Keratinocyte (primary cell): Measurements from ENCODE around the gene UPK3A. TPM values are rescaled to one million over a fixed set of nuclear protein-coding genes. Genes with fewer than 3 reads are reported as not detected.
A peak's percentile ranks its signal among the peaks of the same experiment; 100 is the strongest.

Experiments used
- DNase-seq: peaks from one replicate; pipeline ENCODE4 v3.0.0-alpha.2; 2011; ENCODE audit warnings: low read depth, missing footprints, low spot score
- FAIRE-seq: peaks from 2 replicates; lab custom pipeline; 2011; peaks lifted over from hg19 to GRCh38; lab: Jason Lieb, UNC
- H2AFZ ChIP-seq: 2 replicates; pipeline ENCODE4 v1.6.0; 2012; ENCODE audit warnings: low read length, control low read depth, inconsistent platforms; ENCODE audit not compliant: control insufficient read depth
- H3K27ac ChIP-seq: 2 replicates; pipeline ENCODE4 v1.5.1; 2011; ENCODE audit warnings: low read length; ENCODE audit not compliant: control insufficient read depth, insufficient read depth
- H3K27me3 ChIP-seq: 3 replicates; pipeline ENCODE4 v1.6.0; 2011; ENCODE audit warnings: low read length; ENCODE audit not compliant: control insufficient read depth, insufficient read depth; ENCODE audit errors: extremely low read depth
- H3K36me3 ChIP-seq, 2 experiments: 2 replicates in 1 of 2; 3 replicates in 1 of 2; pipeline ENCODE4 v1.5.1; 2011; ENCODE audit warnings: low read length in 2 of 2, mild to moderate bottlenecking in 1 of 2; ENCODE audit not compliant: control insufficient read depth in 2 of 2, insufficient read depth in 2 of 2; ENCODE audit errors: extremely low read depth in 1 of 2
- H3K4me1 ChIP-seq: 3 replicates; pipeline ENCODE4 v1.5.1; 2011; ENCODE audit warnings: low read length; ENCODE audit not compliant: control insufficient read depth, insufficient read depth; ENCODE audit errors: extremely low read depth
- H3K4me2 ChIP-seq: 3 replicates; pipeline ENCODE4 v1.6.0; 2011; ENCODE audit warnings: low read depth, low read length; ENCODE audit not compliant: control insufficient read depth, insufficient read depth; ENCODE audit errors: extremely low read depth
- H3K4me3 ChIP-seq, 3 experiments: fragments of 200-600 bp in 1 of 3; sonication (generic) in 1 of 3; 2 replicates in 2 of 3; 3 replicates in 1 of 3; pipeline ENCODE4 v1.5.1; 2011 to 2016; ENCODE audit warnings: low read length in 3 of 3, mild to moderate bottlenecking in 3 of 3, control low read depth in 2 of 3, inconsistent platforms in 1 of 3, low read depth in 1 of 3, mixed read lengths in 1 of 3, mixed run types in 1 of 3, moderate library complexity in 1 of 3; ENCODE audit not compliant: control insufficient read depth in 2 of 3, insufficient read depth in 2 of 3; ENCODE audit errors: extremely low read depth in 1 of 3
- H3K79me2 ChIP-seq: 2 replicates; pipeline ENCODE4 v1.6.0; 2012; ENCODE audit warnings: low read length; ENCODE audit not compliant: control insufficient read depth, insufficient read depth
- H3K9ac ChIP-seq: 3 replicates; pipeline ENCODE4 v1.6.0; 2011; ENCODE audit warnings: low read length; ENCODE audit not compliant: control insufficient read depth, insufficient read depth; ENCODE audit errors: extremely low read depth
- H3K9me1 ChIP-seq: 3 replicates; pipeline ENCODE4 v1.6.0; 2011; ENCODE audit warnings: low read length; ENCODE audit not compliant: control insufficient read depth, insufficient read depth; ENCODE audit errors: extremely low read depth
- H3K9me3 ChIP-seq: 2 replicates; pipeline ENCODE4 v1.5.1; 2012; ENCODE audit warnings: low read depth, low read length; ENCODE audit not compliant: control insufficient read depth
- H4K20me1 ChIP-seq: 3 replicates; pipeline ENCODE4 v1.6.0; 2011; ENCODE audit warnings: low read length; ENCODE audit not compliant: control insufficient read depth, insufficient read depth; ENCODE audit errors: extremely low read depth
- CTCF ChIP-seq, 3 experiments: IDR thresholded peaks in 1 of 3; conservative IDR thresholded peaks in 1 of 3; optimal IDR thresholded peaks in 1 of 3; 2 replicates in 2 of 3; 3 replicates in 1 of 3; pipeline versions ENCODE3 to v1.5.1; 2011; ENCODE audit warnings: low read length in 3 of 3, mild to moderate bottlenecking in 3 of 3, moderate library complexity in 2 of 3, control low read depth in 1 of 3, inconsistent platforms in 1 of 3; ENCODE audit not compliant: insufficient read depth in 2 of 3; ENCODE audit errors: extremely low read depth in 1 of 3
- EZH2 ChIP-seq: IDR thresholded peaks from one replicate; pipeline ENCODE4 v1.6.1; 2012; ENCODE audit warnings: inconsistent platforms, mild to moderate bottlenecking, low read length, moderate library complexity
- dilution Hi-C: fragments of 300-500 bp; cut with MboI; formaldehyde crosslinking; loops from one replicate; pipeline ENCODE4 v1.7.0; 2020; ENCODE audit warnings: low sequenced_read_pairs; ENCODE audit not compliant: extremely low pct_ligation_motif_present
- polyA plus RNA-seq, 5 experiments: library from polyadenylated mRNA; depleted of rRNA in 3 of 5; stranded (reverse) in 3 of 5; stranded (forward) in 1 of 5; unstranded in 1 of 5; fragments of >200 nt; gene quantifications; 1 replicate in 1 of 5; 2 replicates in 3 of 5; 3 replicates in 1 of 5; pipeline versions ENCODE4 v1.2.1 to v1.2.3, GENCODE V29; 2011 to 2012; ENCODE audit warnings: missing spikeins in 2 of 5, low read depth in 1 of 5, low replicate concordance in 1 of 5

Gene UPK3A
- polyA plus RNA-seq, 1 donor (not counting 4 experiments of a cell fraction or from before 2014, with no cell fraction given): not detected

GRCh38 chr22:45308391-45308956 is 23.7 kb downstream of the UPK3A start:
- dilution Hi-C loops: no loop called here
- H2AFZ ChIP-seq: peak overlapping the region; percentile 98
- H3K4me3 ChIP-seq: no peak overlapping the region
- H3K36me3 ChIP-seq: peaks cover 0 to 6% of the 10 kb centered on the region in 2 experiments
- no peak for TF ChIP-seq CTCF (optimal IDR thresholded peaks at IDR 0.05 in 1 of 3, IDR thresholded peaks at IDR 0.05 in 1 of 3, conservative IDR thresholded peaks at IDR 0.05 in 1 of 3; ENCODE audit: extremely low read depth in 1 of 3, insufficient read depth in 2 of 3, low read length in 3 of 3)
- TF ChIP-seq EZH2: no peak
- DNase-seq: no peak
- H3K9me1 ChIP-seq: peaks cover 6% of the 10 kb centered on the region
- H3K27ac ChIP-seq: no peak overlapping the region
- peaks cover 18% of the 10 kb centered on the region for H3K4me1 ChIP-seq
- H4K20me1 ChIP-seq: peaks cover 3% of the 10 kb centered on the region
- H3K9me3 ChIP-seq: no peaks in the 10 kb centered on the region
- H3K27me3 ChIP-seq: no peaks in the 10 kb centered on the region
- no peak overlapping the region for H3K4me2 ChIP-seq
- no peak for FAIRE-seq
- peaks cover 26% of the 10 kb centered on the region for H3K79me2 ChIP-seq
- no peak overlapping the region for H3K9ac ChIP-seq

DNA sequence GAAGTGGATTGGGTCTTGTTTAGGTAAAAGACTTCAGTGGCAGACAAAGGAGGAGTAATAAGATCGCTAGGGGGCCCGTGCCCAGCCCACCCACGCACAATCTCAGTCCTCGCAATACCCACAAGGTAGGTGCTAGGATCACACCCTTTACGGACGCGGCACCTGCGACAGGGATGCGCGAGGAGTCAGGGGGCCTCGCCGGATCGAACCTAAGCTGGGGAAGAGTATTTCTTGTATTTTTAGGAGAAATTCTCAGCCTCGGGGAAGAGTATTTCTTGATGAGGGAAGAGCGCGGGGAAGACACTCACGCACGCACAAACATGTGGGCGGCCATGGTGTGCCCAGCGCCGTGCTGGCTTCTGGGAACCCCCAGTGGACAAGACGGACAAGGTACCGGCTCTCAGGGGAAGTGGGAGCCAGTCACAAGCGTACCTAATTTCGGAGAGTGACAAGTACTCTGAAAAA is 24.2 kb downstream of the UPK3A start:
- H3K4me1 ChIP-seq: peaks cover 18% of the 10 kb centered on the region
- peak overlapping the region; percentile 91 for H3K4me2 ChIP-seq
- H3K27me3 ChIP-seq: no peaks in the 10 kb centered on the region
- peak overlapping the region; percentile 78 for H3K9ac ChIP-seq
- H3K79me2 ChIP-seq: peaks cover 27% of the 10 kb centered on the region
- H3K4me3 ChIP-seq: peak overlapping the region; percentile 6 to 68 (median 26)
- dilution Hi-C loops: no loop called here
- no peak for DNase-seq
- peaks cover 6% of the 10 kb centered on the region for H3K9me1 ChIP-seq
- TF ChIP-seq EZH2 (no peak), CTCF (optimal IDR thresholded peaks at IDR 0.05 in 1 of 3, IDR thresholded peaks at IDR 0.05 in 1 of 3, conservative IDR thresholded peaks at IDR 0.05 in 1 of 3; ENCODE audit: extremely low read depth in 1 of 3, insufficient read depth in 2 of 3, low read length in 3 of 3) (no peak)
- H3K9me3 ChIP-seq: no peaks in the 10 kb centered on the region
- peaks cover 3% of the 10 kb centered on the region for H4K20me1 ChIP-seq
- FAIRE-seq: no peak
- H3K36me3 ChIP-seq: peaks cover 0 to 6% of the 10 kb centered on the region in 2 experiments
- H2AFZ ChIP-seq: peak overlapping the region; percentile 98
- peak overlapping the region; percentile 59 for H3K27ac ChIP-seq
